GM12874 (cell line): ENCODE measurements around the gene TIMP2.

Source experiments
- CTCF ChIP-seq: IDR thresholded peaks from 2 replicates; pipeline ENCODE4 v1.5.1; 2011; ENCODE audit warnings: low read depth, mild to moderate bottlenecking, control low read depth, low read length, moderate library complexity; ENCODE audit not compliant: insufficient read depth

Gene TIMP2

GRCh38 chr17:78892520-78892919, 32.7 kb downstream of the TIMP2 start:
- no peak for TF ChIP-seq CTCF

DNA sequence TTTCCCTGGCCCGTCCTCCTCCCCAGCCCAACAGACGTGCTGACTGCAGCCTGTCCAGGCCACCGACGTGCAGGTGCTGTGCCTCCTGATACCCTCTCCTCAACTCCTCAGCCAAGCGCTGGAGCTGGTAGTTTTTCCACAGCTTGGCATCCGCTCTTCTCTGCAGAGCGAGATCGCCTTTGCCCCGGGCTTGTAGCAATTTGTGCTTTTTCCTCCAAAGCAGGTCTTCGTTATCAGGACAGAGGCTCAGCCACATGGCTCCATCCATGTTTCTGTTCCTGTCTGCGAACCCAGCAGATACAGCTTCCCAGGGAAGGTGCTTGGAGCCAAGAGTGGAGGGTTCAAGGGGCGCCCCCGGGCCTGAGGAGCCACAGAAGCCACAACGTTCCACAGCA, 33.1 kb downstream of the TIMP2 start:
- TF ChIP-seq CTCF, result no peak

DNA sequence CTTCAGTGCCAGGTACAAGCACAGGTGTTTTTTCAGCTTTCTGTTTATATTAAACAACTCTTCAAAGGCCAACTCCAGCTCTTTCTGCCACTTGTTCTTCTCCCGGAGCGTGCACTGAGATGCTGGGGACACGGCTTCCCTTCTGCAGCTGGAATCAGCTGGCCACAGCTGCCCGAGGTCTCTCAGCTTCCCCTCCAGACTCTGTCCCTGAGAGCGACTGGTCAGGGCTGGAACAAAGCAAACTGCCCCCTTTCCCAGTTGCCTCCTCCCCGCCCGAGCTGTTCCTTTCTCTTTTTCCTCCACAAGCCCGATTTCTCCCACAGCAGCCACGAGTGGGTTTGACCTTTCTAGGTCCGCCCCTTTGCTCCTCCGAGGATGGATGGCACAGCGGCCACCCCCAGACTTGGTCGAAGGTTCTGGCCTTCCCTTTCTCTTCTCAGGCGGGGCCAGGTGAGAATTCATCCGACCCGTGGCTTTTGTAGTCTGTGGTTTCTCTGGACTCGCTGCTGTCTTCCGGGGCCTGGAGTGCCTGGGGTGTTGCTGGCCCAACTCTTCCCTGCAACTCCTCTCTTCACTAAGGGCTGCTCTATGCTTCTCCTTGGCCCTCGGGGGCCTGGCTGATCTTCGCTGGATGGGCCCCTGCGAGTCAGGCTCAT, 33.7 kb downstream of the TIMP2 start:
- no peak for TF ChIP-seq CTCF

GRCh38 chr17:78890498-78890897, 34.7 kb downstream of the TIMP2 start:
- no peak for TF ChIP-seq CTCF

DNA sequence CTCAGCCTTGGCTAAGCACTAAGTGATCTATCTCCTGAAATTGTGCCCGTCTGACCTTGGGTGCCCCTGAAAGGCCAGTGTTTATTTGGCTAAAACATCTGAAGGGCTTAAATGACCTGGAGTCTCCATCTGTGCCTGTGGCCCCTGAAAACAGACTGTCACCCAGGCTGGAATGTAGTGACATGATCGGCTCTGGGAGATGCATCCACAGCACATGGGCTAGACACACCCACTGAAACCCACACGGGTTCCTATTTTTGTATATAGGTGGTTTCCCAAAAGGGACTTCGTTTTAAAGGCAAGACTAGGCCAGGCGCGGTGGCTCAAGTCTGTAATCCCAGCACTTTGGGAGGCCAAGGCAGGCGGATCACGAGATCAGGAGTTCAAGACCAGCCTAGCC, 35.7 kb downstream of the TIMP2 start:
- TF ChIP-seq CTCF, result no peak

- TF ChIP-seq CTCF, result no peak
Measured at GRCh38 chr17:78888941-78889518, 36.2 kb downstream of the TIMP2 start.

DNA sequence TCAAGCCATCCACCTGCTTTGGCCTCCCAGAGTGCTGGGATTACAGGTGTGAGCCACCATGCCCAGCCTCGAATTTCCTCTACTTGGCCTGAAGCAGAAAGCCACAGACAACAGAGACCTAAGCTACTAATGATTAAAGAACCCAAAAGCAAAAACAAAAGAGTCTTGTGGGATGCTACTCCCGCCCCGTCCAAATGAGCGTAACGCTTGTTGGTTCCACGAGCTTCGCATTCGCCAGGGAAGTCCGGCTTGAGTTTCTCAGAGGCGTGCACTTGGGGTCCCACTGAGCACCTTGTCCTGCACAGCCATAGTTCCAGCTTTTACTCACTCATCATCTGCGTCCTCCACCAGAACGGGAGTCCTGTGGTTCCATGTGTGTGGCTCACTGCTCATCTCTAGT, 38.2 kb downstream of the TIMP2 start:
- no peak for TF ChIP-seq CTCF
